IPS-18c (cell line): ENCODE measurements around the gene INSR.
"Not testable (repeated sequence)": the region's sequence is repeated elsewhere in the genome, so short reads cannot be mapped to it uniquely, and the experiment has no call there.

Experiments used
- H3K4me3 ChIP-seq: 2 replicates; pipeline ENCODE4 v1.7.0; 2013; ENCODE audit warnings: low read depth, mild to moderate bottlenecking, low read length, moderate library complexity; ENCODE audit not compliant: insufficient read depth
- H3K9me3 ChIP-seq: one replicate; pipeline ENCODE4 v1.6.1; 2013; ENCODE audit warnings: mild to moderate bottlenecking, low read length, moderate library complexity; ENCODE audit not compliant: control insufficient read depth, insufficient read depth

INSR gene

GRCh38 chr19:7188698-7189629, 105.2 kb downstream of the INSR start:
- H3K4me3 ChIP-seq: no peak overlapping the region
- H3K9me3 ChIP-seq: no peaks in the 10 kb centered on the region

- no peak overlapping the region for H3K4me3 ChIP-seq
- H3K9me3 ChIP-seq: no peaks in the 10 kb centered on the region
Measured at GRCh38 chr19:7187605-7188339, 106.4 kb downstream of the INSR start.

- Histone ChIP-seq H3K9me3 (no peaks in the 10 kb centered on the region), H3K4me3 (no peak overlapping the region)
Measured at GRCh38 chr19:7182489-7182888, 111.7 kb downstream of the INSR start.

GRCh38 chr19:7179917-7180306, 114.3 kb downstream of the INSR start:
- H3K4me3 ChIP-seq: no peak overlapping the region
- no peaks in the 10 kb centered on the region for H3K9me3 ChIP-seq

GRCh38 chr19:7177926-7178325, 116.3 kb downstream of the INSR start:
- H3K4me3 ChIP-seq: no peak overlapping the region

GRCh38 chr19:7176792-7177191, 117.4 kb downstream of the INSR start:
- Histone ChIP-seq H3K4me3 (no peak overlapping the region), H3K9me3 (no peaks in the 10 kb centered on the region)

More at GRCh38 chr19:7177926-7178325, 116.3 kb downstream of the INSR start:
- no peaks in the 10 kb centered on the region for H3K9me3 ChIP-seq

- Histone ChIP-seq H3K9me3 (peaks cover 8% of the 10 kb centered on the region), H3K4me3 (no peak overlapping the region)
Measured at GRCh38 chr19:7172794-7173193, 121.4 kb downstream of the INSR start.

GRCh38 chr19:7170983-7171382, 123.2 kb downstream of the INSR start:
- Histone ChIP-seq H3K9me3 (peaks cover 8% of the 10 kb centered on the region), H3K4me3 (no peak overlapping the region)

- Histone ChIP-seq H3K4me3 (no peak overlapping the region), H3K9me3 (peaks cover 8% of the 10 kb centered on the region)
Measured at GRCh38 chr19:7168941-7169340, 125.3 kb downstream of the INSR start.

GRCh38 chr19:7161292-7161691, 132.9 kb downstream of the INSR start:
- no peak overlapping the region for H3K4me3 ChIP-seq
- H3K9me3 ChIP-seq: peaks cover 4% of the 10 kb centered on the region

- H3K4me3 ChIP-seq: no peak overlapping the region
Measured at GRCh38 chr19:7159105-7159933, 134.9 kb downstream of the INSR start.

GRCh38 chr19:7153022-7153421, 141.2 kb downstream of the INSR start:
- Histone ChIP-seq H3K4me3 (no peak overlapping the region), H3K9me3 (no peaks in the 10 kb centered on the region)

More at GRCh38 chr19:7159105-7159933, 134.9 kb downstream of the INSR start:
- H3K9me3 ChIP-seq: peaks cover 4% of the 10 kb centered on the region

GRCh38 chr19:7152568-7152967, 141.6 kb downstream of the INSR start:
- no peak overlapping the region for H3K4me3 ChIP-seq
- no peaks in the 10 kb centered on the region for H3K9me3 ChIP-seq

- Histone ChIP-seq H3K9me3 (no peaks in the 10 kb centered on the region), H3K4me3 (no peak overlapping the region)
Measured at GRCh38 chr19:7149956-7150705, 144.1 kb downstream of the INSR start.

- H3K9me3 ChIP-seq, H3K4me3 ChIP-seq: not testable (repeated sequence)
Measured at GRCh38 chr19:7147119-7147675, 147.0 kb downstream of the INSR start.

GRCh38 chr19:7146086-7146485, 148.1 kb downstream of the INSR start:
- H3K4me3 ChIP-seq: not testable (repeated sequence)

More at GRCh38 chr19:7146086-7146485, 148.1 kb downstream of the INSR start:
- H3K9me3 ChIP-seq: not testable (repeated sequence)
